SU-DHL-6 (cell line): ENCODE data around the gene LPIN3.

Source experiments
- CTCF ChIP-seq: fragments of 200-600 bp; sonication (generic); IDR thresholded peaks from one replicate; pipeline ENCODE4 v1.5.1; 2017; ENCODE audit warnings: antibody characterized with exemption, mild to moderate bottlenecking, low read length, moderate library complexity; ENCODE audit not compliant: insufficient read depth, poor library complexity, severe bottlenecking
- EZH2phosphoT487 ChIP-seq: fragments of 200-600 bp; sonication (generic), shearing (Covaris generic); conservative IDR thresholded peaks from 2 replicates; pipeline ENCODE4 v1.6.1; 2018; ENCODE audit warnings: mild to moderate bottlenecking, antibody characterized with exemption, low read length, moderate library complexity, mixed read lengths

GRCh38 chr20:41304002-41304401 is 36.6 kb upstream of the LPIN3 start:
- TF ChIP-seq CTCF (no peak), EZH2phosphoT487 (no peak)
